DMS153 treated with DMSO at 0.1 percent for 48 hours (cell line): ENCODE results near the gene H19.

Experiments
- DNase-seq: peaks from one replicate; lab custom pipeline; 2025; ENCODE audit not compliant: unreplicated experiment; lab: John Stamatoyannopoulos, UW

H19 gene

DNA sequence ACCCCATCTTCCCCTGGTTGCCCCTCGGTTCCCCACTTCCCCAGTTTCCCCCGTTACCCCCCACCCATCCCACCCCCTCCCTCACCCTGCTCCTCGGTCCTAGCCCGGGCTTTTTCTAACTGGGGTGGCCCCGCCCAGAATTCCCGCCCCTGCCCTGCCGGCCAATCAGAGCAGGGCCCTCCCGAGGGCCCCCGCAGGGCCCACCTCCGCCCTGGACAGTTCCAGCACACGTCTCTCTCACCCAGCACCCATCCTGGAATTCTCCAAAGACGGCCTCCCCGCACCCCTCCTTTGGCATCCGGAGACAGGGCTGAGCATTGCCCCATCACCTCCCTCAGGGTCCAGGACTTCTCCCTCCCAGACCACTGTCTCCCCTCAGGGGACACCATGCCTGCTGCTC lies at the start of gene H19:
Gene H19, minus strand, starts transcription at position 88 of the 400 bp plus-strand sequence.
- no peak for DNase-seq

DNA sequence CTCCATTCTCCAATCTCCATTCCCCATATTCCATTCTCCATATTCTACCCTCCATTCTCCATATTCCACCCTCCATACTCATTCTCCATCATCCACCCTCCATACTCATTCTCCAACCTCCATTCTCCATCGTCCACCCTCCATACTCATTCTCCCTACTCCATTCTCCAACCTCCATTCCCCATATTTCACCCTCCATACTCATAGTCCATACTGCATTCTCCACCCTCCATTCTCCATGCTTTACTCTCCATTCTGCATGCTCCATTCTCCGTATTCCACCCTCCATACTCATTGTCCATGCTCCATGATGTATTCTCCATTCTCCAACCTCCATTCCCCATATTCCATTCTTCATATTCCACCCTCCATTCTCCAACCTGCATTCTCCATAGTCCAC lies 44.3 kb upstream of the H19 start:
- DNase-seq: no peak

DNA sequence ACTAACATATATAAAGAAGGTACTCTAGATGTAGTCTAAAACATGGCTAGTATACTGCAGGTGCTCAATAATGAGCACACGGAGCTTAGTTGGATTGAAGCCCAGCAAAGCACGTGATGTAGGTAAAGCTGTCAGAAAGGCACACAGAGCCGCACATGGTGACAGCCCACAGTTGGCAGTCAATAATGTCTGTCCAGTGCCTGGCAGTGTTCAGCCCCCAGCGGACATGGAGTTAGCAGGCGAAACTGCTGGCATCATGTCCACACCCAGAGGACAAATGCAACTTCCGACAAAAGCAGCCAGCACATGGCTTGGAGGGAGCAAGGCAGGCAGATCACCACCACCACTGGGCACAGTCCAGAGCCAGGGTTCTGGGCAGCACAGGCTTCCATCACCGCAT lies 43.5 kb upstream of the H19 start:
- DNase-seq: no peak

DNA sequence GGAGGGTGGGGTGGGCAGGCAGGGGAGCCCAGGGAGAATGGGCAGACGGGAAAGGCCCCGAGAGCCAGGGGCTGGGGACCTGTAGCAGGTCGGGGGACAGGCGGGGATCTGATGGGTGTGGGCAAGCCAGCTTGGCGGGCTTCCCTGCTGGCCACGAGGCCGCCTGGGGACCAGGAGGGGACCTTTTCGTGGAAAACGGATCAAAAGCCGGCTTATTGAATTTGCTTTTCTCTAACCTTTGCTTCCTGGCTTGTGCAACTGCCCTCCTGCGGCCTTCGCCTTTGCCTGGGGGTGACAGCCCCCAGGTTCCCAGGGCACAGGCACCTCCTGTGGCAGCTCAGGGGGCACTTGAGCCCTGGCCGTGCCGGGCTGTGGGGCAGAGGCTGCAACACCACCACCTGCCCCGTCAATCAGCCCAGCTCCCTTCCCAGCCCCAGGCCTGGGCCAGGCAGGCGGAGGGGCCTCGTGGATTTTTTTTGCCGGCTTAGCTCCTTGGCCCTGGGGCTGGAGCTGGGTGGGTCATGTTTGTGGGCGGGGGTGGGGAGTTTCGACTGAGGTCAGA lies 41.6 kb upstream of the H19 start:
- DNase-seq: no peak

DNA sequence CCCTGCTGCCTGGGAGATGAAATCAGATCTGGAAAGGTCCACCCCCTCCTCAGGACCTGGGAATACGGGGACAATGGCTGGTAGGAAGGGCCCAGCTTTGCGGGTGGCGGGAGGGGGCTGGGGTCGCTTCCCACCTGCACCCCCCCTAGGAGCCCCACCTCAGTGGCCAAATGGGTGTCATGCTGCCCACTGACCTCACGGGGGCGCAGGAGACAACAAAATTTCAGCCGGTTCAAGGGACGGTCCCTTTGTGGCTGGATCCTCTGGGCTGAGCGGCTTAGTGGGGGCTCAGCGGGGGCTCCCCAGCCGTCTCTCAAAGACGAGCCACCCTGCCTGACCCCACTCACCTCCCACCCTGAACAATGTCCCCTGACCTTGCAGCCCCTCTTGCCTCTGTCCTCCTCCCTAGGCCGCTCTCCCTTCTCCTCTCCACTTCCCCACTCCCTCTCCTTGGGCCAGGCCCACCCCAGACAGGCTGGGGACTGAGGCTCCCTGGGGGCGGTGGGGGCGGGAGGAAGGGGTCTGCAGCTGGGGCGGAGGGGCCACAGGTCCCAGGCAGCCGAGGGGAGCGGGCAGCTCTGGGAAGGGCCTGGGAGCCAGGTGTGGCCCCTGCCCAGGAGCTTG lies 39.3 kb upstream of the H19 start:
- DNase-seq: no peak

DNA sequence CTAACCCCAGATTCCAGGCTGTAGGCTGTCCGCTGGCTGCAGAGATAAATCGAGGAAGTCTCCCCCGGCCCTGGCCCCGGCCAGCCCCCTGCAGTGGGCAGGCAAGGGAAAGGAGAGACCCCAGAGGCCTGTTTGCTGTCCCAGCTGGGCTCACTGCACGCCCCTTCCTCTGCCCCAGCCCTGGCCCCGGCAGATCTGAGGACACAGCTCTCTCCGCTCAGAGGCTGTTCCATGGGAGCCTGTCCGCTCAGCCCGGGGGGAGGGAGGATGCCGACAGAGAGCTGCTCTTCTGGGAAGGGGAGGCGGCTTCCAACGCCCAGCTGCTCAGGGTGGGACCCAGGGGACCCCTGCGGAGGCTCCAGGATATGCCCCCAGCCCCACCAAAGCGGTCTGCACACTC lies 37.7 kb upstream of the H19 start:
- no peak for DNase-seq

DNA sequence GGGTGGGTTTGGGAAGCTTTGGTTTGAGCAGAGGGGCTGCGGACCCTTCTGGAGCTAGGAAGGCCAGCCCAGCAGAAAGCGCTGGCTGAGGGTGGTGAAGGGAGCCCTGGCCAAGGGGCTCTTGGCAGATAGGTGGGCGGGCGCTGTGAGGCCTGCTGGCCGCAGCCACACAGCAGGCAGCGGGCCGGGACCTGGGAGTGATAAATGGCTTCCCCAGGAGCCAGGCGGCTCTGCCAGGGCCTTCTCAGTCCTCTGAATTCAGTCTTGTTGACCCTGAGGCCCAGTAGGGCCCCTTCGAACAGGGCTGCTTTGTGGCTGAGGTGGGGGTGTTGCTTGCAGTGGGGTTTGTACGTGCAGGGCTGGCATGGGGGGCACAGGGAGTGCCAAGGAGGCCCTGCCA lies 33.4 kb upstream of the H19 start:
- DNase-seq: no peak

DNA sequence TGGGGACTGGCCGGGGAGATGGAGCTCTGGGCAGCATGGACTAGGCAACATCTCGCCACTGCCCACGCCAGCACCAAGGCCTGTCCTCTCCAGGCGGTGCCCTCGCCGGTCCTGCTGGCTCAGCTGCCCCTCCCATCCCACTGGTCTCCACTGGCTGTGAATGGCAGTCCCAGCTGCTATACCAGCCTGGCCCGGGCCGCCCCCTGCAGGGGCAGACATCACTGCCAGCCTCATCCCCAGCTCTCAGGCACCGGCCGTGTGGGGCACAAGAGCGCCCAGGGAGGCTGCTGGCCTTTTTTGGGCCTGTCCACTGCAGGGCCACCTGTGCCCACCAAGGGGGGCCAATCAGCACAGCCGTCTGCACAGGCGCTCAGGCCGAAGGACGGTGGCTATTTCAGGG lies 30.1 kb upstream of the H19 start:
- DNase-seq: no peak

DNA sequence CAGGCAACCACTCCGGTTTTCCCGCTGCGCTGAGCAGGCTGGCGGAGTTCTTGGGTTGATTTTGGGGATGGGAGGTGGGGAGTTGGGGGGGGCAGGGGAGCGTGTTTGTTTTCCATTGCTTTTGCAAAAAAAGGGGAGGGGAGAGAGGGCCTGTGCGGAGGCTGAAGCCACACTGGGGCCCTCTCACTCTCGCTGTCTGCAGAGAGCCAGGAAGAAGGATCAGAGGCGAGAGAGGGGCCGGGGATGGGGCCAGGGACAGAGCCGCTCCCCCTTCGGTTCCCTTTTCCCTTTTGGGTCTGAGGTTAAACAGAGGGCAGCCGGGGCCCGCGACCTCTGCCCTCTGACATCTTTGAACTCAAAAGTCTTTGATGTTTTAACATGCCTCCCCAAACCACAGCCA lies 17.4 kb upstream of the H19 start:
- DNase-seq: no peak

DNA sequence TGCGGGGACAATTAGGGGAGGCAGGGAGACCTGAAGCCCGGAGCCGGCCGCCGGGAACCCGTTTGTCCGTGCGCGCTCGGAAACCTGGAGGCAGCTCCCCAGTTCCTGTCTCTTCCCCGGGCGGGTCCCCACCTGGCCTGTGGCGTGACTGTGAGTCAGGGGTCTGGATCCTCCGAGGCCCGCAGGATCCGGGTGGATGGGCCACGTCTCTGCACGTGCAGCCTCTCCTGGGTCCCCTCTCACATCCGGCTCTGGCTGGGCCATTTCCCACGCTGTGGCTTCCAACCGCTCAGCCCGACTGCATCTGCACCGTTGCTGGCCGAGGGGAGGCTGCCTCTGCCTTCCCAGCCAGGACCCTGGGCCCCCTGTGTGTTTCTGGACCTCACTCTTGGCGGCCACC lies 14.8 kb upstream of the H19 start:
- no peak for DNase-seq

DNA sequence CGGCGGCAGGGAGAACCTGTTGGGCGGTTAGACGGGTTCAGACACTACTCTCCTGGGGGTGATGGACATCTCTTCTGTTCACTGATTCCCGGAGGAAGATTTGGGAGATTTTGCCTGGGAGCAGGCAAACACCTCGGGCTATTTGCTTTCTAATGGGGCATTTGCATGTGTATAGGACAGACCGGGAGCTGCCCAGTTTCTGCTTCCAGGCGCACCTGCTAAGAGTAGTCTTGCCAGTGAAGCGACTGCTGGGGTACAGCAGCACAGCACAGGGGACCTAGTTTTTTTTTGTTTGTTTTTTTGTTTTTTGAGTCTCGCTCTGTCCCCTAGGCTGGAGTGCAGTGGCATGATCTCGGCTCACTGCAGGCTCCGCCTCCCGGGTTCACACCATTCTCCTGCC lies 6.8 kb upstream of the H19 start:
- no peak for DNase-seq

DNA sequence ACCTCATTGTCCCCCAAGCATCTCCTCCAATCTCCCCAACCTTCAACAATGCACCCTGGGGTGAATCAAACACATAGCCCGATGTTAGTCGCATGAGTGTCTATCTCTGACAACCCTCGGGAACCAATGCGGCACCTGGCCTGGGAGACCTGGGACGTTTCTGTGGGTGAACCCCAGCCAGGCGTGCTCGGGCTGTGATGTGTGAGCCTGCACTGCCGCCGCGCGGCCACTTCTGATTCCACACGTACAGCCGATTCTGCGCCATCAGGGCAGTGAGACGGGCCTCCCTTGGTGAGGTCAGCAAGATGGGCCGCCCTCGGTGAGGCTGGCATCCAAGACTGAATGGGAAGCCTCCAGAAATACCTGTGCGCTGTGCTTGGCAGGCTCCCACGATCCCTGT lies 5.2 kb upstream of the H19 start:
- no peak for DNase-seq

DNA sequence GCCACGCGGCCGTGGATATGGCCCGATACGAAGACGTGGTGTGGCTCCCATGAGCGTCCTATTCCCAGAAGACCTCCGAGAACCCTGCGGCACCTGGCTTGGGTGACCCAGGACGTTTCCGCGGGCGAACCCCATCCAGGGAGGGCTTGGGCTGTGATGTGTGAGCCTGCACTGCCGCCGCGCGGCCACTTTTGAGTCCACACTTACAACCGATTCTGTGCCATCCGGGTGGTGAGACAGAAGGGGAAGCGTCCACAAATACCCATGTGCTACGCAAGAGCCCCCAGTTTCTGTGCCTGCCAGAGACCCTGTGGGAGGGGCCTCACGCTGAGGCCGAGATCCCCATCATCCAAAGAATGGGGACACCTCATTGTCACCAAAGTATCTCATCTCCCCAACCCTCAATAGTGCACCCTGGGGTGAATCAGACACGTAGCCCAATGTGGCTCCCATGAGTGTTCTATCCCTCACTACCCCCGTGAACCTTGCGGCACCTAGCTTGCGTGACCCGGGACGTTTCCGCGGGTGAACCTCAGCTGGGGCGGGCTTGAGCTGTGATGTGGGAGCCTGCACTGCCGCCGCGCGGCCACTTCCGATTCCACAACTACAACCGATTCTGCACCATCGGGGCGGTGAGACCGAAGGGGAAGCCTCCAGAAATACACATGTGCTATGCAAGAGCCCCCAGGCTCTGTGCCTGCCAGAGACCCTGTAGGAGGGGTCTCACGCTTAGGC lies 4.6 kb upstream of the H19 start:
- DNase-seq: no peak

DNA sequence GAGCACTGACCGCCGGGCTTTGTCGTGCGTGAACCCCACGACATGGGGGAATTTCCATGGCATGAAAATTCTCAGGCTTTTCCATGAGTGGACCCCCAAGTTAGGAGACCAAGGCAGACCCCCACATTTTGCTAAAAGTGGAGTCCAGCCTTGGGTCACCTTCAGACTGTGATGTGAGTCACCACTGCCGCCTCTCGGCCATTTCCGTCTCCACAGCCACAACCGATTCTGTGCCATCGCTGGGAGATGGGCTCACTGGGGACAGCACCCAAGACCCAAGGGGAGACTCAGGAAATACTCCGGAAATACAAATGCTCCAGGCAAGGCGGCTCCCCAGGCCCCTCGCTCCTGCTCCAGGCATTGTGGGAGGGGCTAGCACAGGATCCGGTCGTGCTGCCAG lies 1.2 kb upstream of the H19 start:
- DNase-seq: no peak

DNA sequence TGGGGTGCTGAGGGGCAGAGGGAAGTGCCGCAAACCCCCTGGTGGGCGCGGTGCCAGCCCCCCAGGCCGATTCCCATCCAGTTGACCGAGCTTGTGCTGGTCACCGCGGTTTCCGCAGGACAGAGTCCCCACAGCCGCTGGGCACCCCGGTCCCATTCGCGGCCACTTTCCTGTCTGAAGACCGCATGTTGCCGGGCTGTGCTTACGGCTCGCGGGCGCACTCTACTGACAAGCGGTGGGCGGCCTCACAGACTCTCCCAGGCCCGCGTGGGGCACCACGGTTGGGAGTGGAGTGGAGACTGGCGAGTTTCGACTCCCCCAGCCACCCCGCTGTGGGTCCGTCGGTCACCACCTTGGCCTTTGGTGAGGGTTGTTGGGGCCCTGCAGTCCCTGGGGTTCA lies 648 bp upstream of the H19 start:
- no peak for DNase-seq

DNA sequence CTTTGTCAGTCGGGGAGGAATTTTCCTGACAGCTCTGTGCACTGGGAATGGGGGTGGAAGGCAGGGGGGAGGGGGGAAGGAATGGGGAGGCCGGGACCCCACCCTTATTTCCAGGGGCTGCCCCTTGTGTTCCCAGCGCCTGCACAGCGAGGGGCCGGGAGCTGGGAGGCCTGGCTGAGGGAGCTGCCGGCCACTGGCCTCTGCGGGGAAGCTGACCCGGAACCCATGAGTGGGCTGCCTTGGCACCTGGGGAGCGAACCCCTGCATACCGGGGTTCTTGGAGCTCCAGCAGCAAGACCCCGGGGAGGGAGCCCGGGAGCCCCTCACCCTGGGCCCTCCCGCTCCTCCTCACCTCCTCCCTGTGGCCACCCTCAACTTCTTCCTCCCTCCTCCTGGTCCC lies 3.5 kb downstream of the H19 start:
- no peak for DNase-seq

DNA sequence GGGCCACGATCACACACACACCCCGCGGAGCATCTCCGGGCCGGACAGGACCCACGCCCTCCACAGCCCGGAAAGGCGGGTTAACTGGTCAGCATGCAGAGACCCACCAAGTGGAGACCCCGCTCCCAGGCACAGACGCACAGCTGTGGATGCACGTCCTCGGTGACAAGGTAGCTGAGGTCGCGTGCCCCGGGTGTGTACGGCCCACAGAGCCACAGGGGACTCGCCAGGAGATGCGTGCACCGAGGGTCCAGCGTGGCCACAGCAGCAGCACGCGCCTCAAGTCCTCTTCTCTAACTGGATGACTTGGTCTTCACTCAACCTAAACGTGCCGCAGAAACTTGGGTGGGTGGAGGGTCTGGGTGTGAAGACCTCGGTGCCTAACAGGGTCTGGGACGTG lies 5.5 kb downstream of the H19 start:
- no peak for DNase-seq

DNA sequence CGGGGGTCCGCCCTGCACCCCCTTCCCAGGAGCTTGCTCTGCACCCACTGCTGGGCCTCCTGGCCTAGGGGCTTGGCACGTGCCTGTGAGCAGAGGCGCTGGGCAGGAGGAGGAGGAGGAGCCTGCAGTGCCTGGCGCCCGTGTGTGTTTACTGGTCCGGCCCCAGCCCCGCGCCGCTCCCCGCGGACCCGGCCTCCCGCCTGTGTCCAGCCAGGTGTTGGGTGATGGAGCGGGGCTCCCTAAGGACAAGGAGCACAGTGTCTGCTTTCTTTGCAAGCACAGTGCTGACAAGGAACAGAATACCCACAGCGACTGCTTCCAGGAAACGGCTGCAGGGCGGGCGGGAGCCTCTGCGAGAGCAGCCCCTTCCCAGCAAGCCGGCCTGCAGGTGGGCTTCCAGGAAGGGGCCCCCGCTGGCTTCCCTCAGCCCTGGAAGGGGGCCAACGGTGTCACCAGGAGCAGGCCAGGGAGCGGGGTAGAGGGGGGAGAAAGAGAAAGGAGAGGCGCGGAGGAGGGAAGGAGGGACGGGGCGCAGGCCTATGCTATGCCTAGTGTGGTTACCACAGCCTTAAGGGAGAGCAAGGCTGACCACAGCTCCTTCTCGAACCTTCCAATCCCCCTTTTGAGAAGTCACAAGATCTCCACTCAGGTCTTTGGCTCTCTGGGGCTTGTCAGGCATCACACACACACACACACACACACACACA lies 6.6 kb downstream of the H19 start:
- no peak for DNase-seq

DNA sequence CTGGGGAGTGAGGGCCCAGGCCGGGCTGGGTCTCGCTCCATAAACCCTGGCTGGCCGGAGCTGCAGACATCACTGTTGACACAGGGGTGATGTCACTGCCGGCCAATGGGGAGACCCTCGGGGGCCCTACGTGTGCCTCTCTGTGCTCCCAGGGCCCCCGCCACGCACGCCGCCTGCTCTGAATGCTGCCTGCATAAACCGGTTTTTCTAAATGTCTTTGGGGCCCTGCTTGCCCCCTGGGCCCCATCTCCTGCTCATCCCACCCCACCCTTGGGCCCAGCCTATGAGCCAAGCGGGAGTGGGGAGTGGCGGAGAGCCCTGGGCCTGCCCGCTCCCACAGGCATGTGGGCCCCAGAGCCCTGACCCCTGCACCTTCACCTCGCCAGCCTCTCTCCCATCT lies 7.7 kb downstream of the H19 start:
- no peak for DNase-seq

DNA sequence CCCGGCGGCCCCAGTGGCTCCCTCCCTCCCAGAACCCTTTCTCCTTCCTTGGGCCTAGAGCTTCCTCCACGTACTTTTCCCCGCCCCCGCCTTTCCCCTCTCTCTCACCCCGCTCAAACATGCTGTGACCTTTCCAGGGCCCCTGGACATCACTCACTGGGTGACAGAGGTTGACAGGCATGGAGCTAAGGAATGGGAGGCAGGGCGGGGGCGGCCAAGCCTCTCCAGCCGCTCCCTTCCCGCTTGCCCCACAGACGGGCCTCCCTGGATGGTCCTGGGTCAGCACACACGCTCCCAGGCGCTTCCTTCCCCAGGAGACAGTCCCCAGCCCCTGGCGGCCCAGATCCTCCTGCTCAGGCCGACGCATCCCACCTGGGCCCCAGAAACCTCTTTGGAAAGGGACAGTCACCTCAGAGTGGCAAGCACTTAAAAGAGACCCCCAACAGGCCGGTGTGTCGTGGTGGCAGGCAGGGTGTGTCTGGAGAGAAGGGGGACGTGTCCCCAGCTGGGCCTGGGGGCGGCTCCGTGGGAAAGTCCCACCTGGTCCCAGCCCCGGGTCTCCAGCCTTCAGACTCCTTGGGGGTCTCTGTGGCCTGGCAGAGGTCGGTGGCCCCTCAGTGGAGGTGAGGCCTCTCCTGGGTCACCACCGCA lies 8.8 kb downstream of the H19 start:
- no peak for DNase-seq

DNA sequence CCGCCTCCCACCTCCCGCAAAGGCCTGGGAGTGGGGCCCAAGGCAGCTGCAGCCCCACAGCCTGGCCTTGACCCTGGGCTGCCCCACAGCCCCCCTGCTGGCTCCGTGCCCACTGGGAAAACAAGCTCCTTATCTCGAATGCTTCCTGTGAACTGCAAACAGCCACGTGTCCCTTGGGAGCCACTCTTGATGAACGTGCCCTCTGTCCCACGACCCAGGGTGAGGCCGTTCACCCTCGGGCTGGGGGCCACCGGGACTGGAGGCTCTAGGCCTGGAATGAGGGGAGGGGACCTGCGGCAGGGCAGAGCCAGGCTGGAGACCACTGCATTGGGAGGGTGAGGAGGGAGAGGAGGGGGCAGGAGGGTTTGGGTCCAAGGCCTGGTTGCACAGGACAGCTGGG lies 9.5 kb downstream of the H19 start:
- no peak for DNase-seq

DNA sequence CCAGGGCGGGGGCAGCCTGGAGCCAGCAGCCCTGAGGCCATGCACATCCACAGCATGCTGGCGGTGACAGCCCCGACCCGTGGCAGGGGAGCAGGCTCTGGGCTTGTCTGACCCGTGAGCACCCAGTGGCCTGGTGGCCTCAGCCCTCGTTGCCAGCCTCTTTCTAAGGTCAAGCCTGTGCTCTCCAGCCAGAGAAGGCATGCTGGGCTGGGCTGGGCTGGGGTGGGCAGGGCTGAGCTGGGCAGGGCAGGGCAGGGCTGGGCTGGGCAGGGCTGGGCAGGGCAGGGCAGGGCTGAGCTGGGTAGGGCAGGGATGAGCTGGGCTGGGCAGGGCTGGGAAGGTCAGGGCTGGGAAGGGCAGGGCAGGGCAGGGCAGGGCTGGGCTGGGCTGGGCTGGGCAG lies 10.6 kb downstream of the H19 start:
- DNase-seq: no peak
